Keratinocyte (primary cell): Measurements from ENCODE around the gene KCTD21. TPM values are rescaled to one million over a fixed set of nuclear protein-coding genes. Genes with fewer than 3 reads are reported as not detected.

ENCODE experiments used
- DNase-seq: peaks from one replicate; pipeline ENCODE4 v3.0.0-alpha.2; 2011; ENCODE audit warnings: low read depth, missing footprints, low spot score
- FAIRE-seq: peaks from 2 replicates; lab custom pipeline; 2011; peaks lifted over from hg19 to GRCh38; lab: Jason Lieb, UNC
- H2AFZ ChIP-seq: 2 replicates; pipeline ENCODE4 v1.6.0; 2012; ENCODE audit warnings: low read length, control low read depth, inconsistent platforms; ENCODE audit not compliant: control insufficient read depth
- H3K27ac ChIP-seq: 2 replicates; pipeline ENCODE4 v1.5.1; 2011; ENCODE audit warnings: low read length; ENCODE audit not compliant: control insufficient read depth, insufficient read depth
- H3K27me3 ChIP-seq: 3 replicates; pipeline ENCODE4 v1.6.0; 2011; ENCODE audit warnings: low read length; ENCODE audit not compliant: control insufficient read depth, insufficient read depth; ENCODE audit errors: extremely low read depth
- H3K36me3 ChIP-seq, 2 experiments: 2 replicates in 1 of 2; 3 replicates in 1 of 2; pipeline ENCODE4 v1.5.1; 2011; ENCODE audit warnings: low read length in 2 of 2, mild to moderate bottlenecking in 1 of 2; ENCODE audit not compliant: control insufficient read depth in 2 of 2, insufficient read depth in 2 of 2; ENCODE audit errors: extremely low read depth in 1 of 2
- H3K4me1 ChIP-seq: 3 replicates; pipeline ENCODE4 v1.5.1; 2011; ENCODE audit warnings: low read length; ENCODE audit not compliant: control insufficient read depth, insufficient read depth; ENCODE audit errors: extremely low read depth
- H3K4me2 ChIP-seq: 3 replicates; pipeline ENCODE4 v1.6.0; 2011; ENCODE audit warnings: low read depth, low read length; ENCODE audit not compliant: control insufficient read depth, insufficient read depth; ENCODE audit errors: extremely low read depth
- H3K4me3 ChIP-seq, 3 experiments: fragments of 200-600 bp in 1 of 3; sonication (generic) in 1 of 3; 2 replicates in 2 of 3; 3 replicates in 1 of 3; pipeline ENCODE4 v1.5.1; 2011 to 2016; ENCODE audit warnings: low read length in 3 of 3, mild to moderate bottlenecking in 3 of 3, control low read depth in 2 of 3, inconsistent platforms in 1 of 3, low read depth in 1 of 3, mixed read lengths in 1 of 3, mixed run types in 1 of 3, moderate library complexity in 1 of 3; ENCODE audit not compliant: control insufficient read depth in 2 of 3, insufficient read depth in 2 of 3; ENCODE audit errors: extremely low read depth in 1 of 3
- H3K79me2 ChIP-seq: 2 replicates; pipeline ENCODE4 v1.6.0; 2012; ENCODE audit warnings: low read length; ENCODE audit not compliant: control insufficient read depth, insufficient read depth
- H3K9ac ChIP-seq: 3 replicates; pipeline ENCODE4 v1.6.0; 2011; ENCODE audit warnings: low read length; ENCODE audit not compliant: control insufficient read depth, insufficient read depth; ENCODE audit errors: extremely low read depth
- H3K9me1 ChIP-seq: 3 replicates; pipeline ENCODE4 v1.6.0; 2011; ENCODE audit warnings: low read length; ENCODE audit not compliant: control insufficient read depth, insufficient read depth; ENCODE audit errors: extremely low read depth
- H3K9me3 ChIP-seq: 2 replicates; pipeline ENCODE4 v1.5.1; 2012; ENCODE audit warnings: low read depth, low read length; ENCODE audit not compliant: control insufficient read depth
- H4K20me1 ChIP-seq: 3 replicates; pipeline ENCODE4 v1.6.0; 2011; ENCODE audit warnings: low read length; ENCODE audit not compliant: control insufficient read depth, insufficient read depth; ENCODE audit errors: extremely low read depth
- CTCF ChIP-seq, 3 experiments: IDR thresholded peaks in 1 of 3; conservative IDR thresholded peaks in 1 of 3; optimal IDR thresholded peaks in 1 of 3; 2 replicates in 2 of 3; 3 replicates in 1 of 3; pipeline versions ENCODE3 to v1.5.1; 2011; ENCODE audit warnings: low read length in 3 of 3, mild to moderate bottlenecking in 3 of 3, moderate library complexity in 2 of 3, control low read depth in 1 of 3, inconsistent platforms in 1 of 3; ENCODE audit not compliant: insufficient read depth in 2 of 3; ENCODE audit errors: extremely low read depth in 1 of 3
- EZH2 ChIP-seq: IDR thresholded peaks from one replicate; pipeline ENCODE4 v1.6.1; 2012; ENCODE audit warnings: inconsistent platforms, mild to moderate bottlenecking, low read length, moderate library complexity
- dilution Hi-C: fragments of 300-500 bp; cut with MboI; formaldehyde crosslinking; loops from one replicate; pipeline ENCODE4 v1.7.0; 2020; ENCODE audit warnings: low sequenced_read_pairs; ENCODE audit not compliant: extremely low pct_ligation_motif_present
- polyA plus RNA-seq, 5 experiments: library from polyadenylated mRNA; depleted of rRNA in 3 of 5; stranded (reverse) in 3 of 5; stranded (forward) in 1 of 5; unstranded in 1 of 5; fragments of >200 nt; gene quantifications; 1 replicate in 1 of 5; 2 replicates in 3 of 5; 3 replicates in 1 of 5; pipeline versions ENCODE4 v1.2.1 to v1.2.3, GENCODE V29; 2011 to 2012; ENCODE audit warnings: missing spikeins in 2 of 5, low read depth in 1 of 5, low replicate concordance in 1 of 5

The KCTD21 gene
- polyA plus RNA-seq, 1 donor (not counting 4 experiments of a cell fraction or from before 2014, with no cell fraction given): 10.4 TPM

DNA sequence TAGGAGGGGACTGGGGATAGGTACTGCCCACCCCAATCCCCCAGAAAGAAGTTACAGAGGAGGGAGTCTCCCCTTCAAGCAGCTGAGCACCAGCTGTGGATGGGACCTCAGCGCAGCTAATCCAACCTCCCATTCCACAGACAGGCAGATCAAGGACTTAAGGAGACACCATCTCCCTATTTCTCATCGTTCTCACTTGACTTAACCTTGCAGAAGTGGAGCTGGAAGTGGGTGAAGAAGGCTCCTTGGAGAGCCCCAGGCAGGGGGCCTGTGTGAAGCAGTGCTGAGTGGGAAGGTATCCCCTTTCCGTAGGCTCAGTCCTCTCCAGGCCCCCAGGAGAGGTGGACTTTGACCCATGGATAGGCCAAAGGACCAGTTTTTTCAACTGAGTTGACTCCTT lies 27.6 kb upstream of the KCTD21 start:
- H3K4me1 ChIP-seq: peaks cover 4% of the 10 kb centered on the region
- no peak overlapping the region for H3K4me3 ChIP-seq
- H3K4me2 ChIP-seq: no peak overlapping the region
- dilution Hi-C loops: no loop called here
- peaks cover 2% of the 10 kb centered on the region for H3K9me1 ChIP-seq
- H3K27me3 ChIP-seq: no peaks in the 10 kb centered on the region
- H4K20me1 ChIP-seq: no peaks in the 10 kb centered on the region
- DNase-seq (no peak), FAIRE-seq (no peak)
- H3K27ac ChIP-seq: no peak overlapping the region
- peaks cover 4% of the 10 kb centered on the region for H3K79me2 ChIP-seq
- no peak overlapping the region for H3K9ac ChIP-seq
- TF ChIP-seq CTCF (optimal IDR thresholded peaks at IDR 0.05 in 1 of 3, IDR thresholded peaks at IDR 0.05 in 1 of 3, conservative IDR thresholded peaks at IDR 0.05 in 1 of 3; ENCODE audit: extremely low read depth in 1 of 3, insufficient read depth in 2 of 3, low read length in 3 of 3) (no peak), EZH2 (no peak)
- peaks cover 0 to 14% of the 10 kb centered on the region in 2 experiments for H3K36me3 ChIP-seq
- no peak overlapping the region for H2AFZ ChIP-seq
- H3K9me3 ChIP-seq: no peaks in the 10 kb centered on the region

GRCh38 chr11:78214331-78215194 lies 26.1 kb upstream of the KCTD21 start:
- H3K9me1 ChIP-seq: peaks cover 2% of the 10 kb centered on the region
- no peaks in the 10 kb centered on the region for H3K9me3 ChIP-seq
- H3K27ac ChIP-seq: no peak overlapping the region
- peaks cover 0 to 20% of the 10 kb centered on the region in 2 experiments for H3K36me3 ChIP-seq
- no peak overlapping the region for H3K4me2 ChIP-seq
- H3K9ac ChIP-seq: no peak overlapping the region
- H2AFZ ChIP-seq: no peak overlapping the region
- peaks cover 4% of the 10 kb centered on the region for H3K79me2 ChIP-seq
- no peaks in the 10 kb centered on the region for H4K20me1 ChIP-seq
- H3K4me3 ChIP-seq: no peak overlapping the region
- H3K4me1 ChIP-seq: peaks cover 4% of the 10 kb centered on the region
- no peaks in the 10 kb centered on the region for H3K27me3 ChIP-seq
- no peak for FAIRE-seq
- DNase-seq: no peak
- TF ChIP-seq EZH2: no peak
- TF ChIP-seq CTCF (optimal IDR thresholded peaks at IDR 0.05 in 1 of 3, IDR thresholded peaks at IDR 0.05 in 1 of 3, conservative IDR thresholded peaks at IDR 0.05 in 1 of 3; ENCODE audit: extremely low read depth in 1 of 3, insufficient read depth in 2 of 3, low read length in 3 of 3): no peak
- dilution Hi-C loops: no loop called here
